DOHH2 (cell line): Measurements from ENCODE around the gene PRKCH.

Experiments used
- H3F3A ChIP-seq: fragments of 200-600 bp; sonication (generic), shearing (Covaris generic); 2 replicates; pipeline ENCODE4 v1.6.0; 2016; ENCODE audit warnings: antibody characterized with exemption, mild to moderate bottlenecking; ENCODE audit not compliant: control insufficient read depth, insufficient read depth
- H3K27ac ChIP-seq: fragments of 200-600 bp; sonication (generic); 2 replicates; pipeline ENCODE4 v1.5.1; 2014; ENCODE audit warnings: low read depth, mild to moderate bottlenecking, low read length, moderate library complexity
- H3K27me3 ChIP-seq: fragments of 200-600 bp; sonication (generic); 2 replicates; pipeline ENCODE4 v1.6.1; 2014; ENCODE audit warnings: mild to moderate bottlenecking, low read length, mixed read lengths; ENCODE audit not compliant: control insufficient read depth
- H3K36me3 ChIP-seq: fragments of 200-600 bp; sonication (generic); 2 replicates; pipeline ENCODE4 v1.6.1; 2014; ENCODE audit warnings: mild to moderate bottlenecking, low read length, moderate library complexity, mixed read lengths; ENCODE audit not compliant: control insufficient read depth
- H3K4me1 ChIP-seq: fragments of 200-600 bp; sonication (generic); 2 replicates; pipeline ENCODE4 v1.6.1; 2014; ENCODE audit warnings: mild to moderate bottlenecking, low read length, mixed read lengths; ENCODE audit not compliant: control insufficient read depth
- H3K4me2 ChIP-seq: fragments of 200-600 bp; sonication (generic); 2 replicates; pipeline ENCODE4 v1.6.0; 2014; ENCODE audit warnings: mild to moderate bottlenecking, low read length, moderate library complexity
- H3K4me3 ChIP-seq: fragments of 200-600 bp; sonication (generic); 2 replicates; pipeline ENCODE4 v1.5.1; 2014; ENCODE audit warnings: mild to moderate bottlenecking, low read length, mixed read lengths
- H3K79me2 ChIP-seq: fragments of 200-600 bp; sonication (generic); 2 replicates; pipeline ENCODE4 v1.6.1; 2014; ENCODE audit warnings: mild to moderate bottlenecking, low read length, mixed read lengths; ENCODE audit not compliant: control insufficient read depth
- H3K9me2 ChIP-seq: fragments of 200-600 bp; sonication (generic); replicated peaks from 2 replicates; pipeline ENCODE4 v1.6.1; 2014; ENCODE audit warnings: mild to moderate bottlenecking, low read length, mixed read lengths; ENCODE audit not compliant: control insufficient read depth
- H3K9me3 ChIP-seq: fragments of 200-600 bp; sonication (generic); 2 replicates; pipeline ENCODE4 v1.6.1; 2014; ENCODE audit warnings: antibody characterized with exemption, low read length, mixed read lengths; ENCODE audit not compliant: control insufficient read depth, insufficient read depth
- H4K20me1 ChIP-seq: fragments of 200-600 bp; sonication (generic); 2 replicates; pipeline ENCODE4 v1.6.0; 2014; ENCODE audit warnings: low read depth, mild to moderate bottlenecking, antibody characterized with exemption, low read length, moderate library complexity; ENCODE audit not compliant: control insufficient read depth, insufficient read depth
- CTCF ChIP-seq: fragments of 200-600 bp; sonication (generic); IDR thresholded peaks from one replicate; pipeline ENCODE4 v1.5.1; 2014; ENCODE audit warnings: antibody characterized with exemption, mild to moderate bottlenecking, low read depth, low read length; ENCODE audit not compliant: poor library complexity, severe bottlenecking
- EZH2phosphoT487 ChIP-seq: fragments of 200-600 bp; sonication (generic); IDR thresholded peaks from 2 replicates; pipeline ENCODE4 v1.6.1; 2017; ENCODE audit warnings: borderline replicate concordance, mild to moderate bottlenecking, antibody characterized with exemption, low read length, moderate library complexity, mixed read lengths

PRKCH gene

DNA sequence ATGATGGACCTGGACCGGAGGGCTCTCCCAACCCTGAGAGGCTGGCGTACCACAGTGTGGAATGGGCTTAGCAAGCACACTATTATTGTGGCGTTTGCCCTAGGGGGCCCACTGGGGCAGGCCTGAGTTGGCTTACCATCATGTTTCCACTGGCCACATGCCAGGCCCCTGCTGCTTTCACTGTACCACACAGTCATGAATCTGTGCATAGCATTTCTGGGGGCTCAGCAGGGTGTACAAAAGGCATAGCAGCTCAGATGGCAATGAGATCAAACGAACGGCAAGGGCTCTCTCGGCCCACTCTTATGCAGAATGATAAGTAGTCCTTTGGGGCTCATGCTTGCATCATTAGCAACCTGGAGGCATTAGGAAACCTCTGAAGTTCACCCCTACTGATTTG is 236.9 kb downstream of the PRKCH start:
- Histone ChIP-seq H3K27me3 (no peaks in the 10 kb centered on the region), H3K4me3 (no peak overlapping the region), H3K4me1 (peaks cover 59% of the 10 kb centered on the region), H4K20me1 (no peaks in the 10 kb centered on the region), H3K27ac (no peak overlapping the region), H3K9me3 (no peaks in the 10 kb centered on the region), H3F3A (no peaks in the 10 kb centered on the region), H3K36me3 (no peaks in the 10 kb centered on the region), H3K79me2 (no peaks in the 10 kb centered on the region), H3K4me2 (no peak overlapping the region), H3K9me2 (no peaks in the 10 kb centered on the region)
- no peak for TF ChIP-seq EZH2phosphoT487
- TF ChIP-seq CTCF = no peak

- peaks cover 59% of the 10 kb centered on the region for H3K4me1 ChIP-seq
Observed at GRCh38 chr14:61559641-61560201, 238.3 kb downstream of the PRKCH start.

GRCh38 chr14:61560323-61560722 is 238.9 kb downstream of the PRKCH start:
- TF ChIP-seq CTCF (no peak), EZH2phosphoT487 (no peak)

More at GRCh38 chr14:61559641-61560201, 238.3 kb downstream of the PRKCH start:
- Histone ChIP-seq H3K9me3 (no peaks in the 10 kb centered on the region), H3K27ac (no peak overlapping the region), H3K36me3 (no peaks in the 10 kb centered on the region), H3F3A (no peaks in the 10 kb centered on the region), H3K27me3 (no peaks in the 10 kb centered on the region), H3K9me2 (no peaks in the 10 kb centered on the region), H3K4me3 (no peak overlapping the region), H4K20me1 (no peaks in the 10 kb centered on the region), H3K79me2 (no peaks in the 10 kb centered on the region), H3K4me2 (no peak overlapping the region)
- TF ChIP-seq EZH2phosphoT487 (no peak), CTCF (no peak)

More at GRCh38 chr14:61560323-61560722, 238.9 kb downstream of the PRKCH start:
- H3K27ac ChIP-seq = no peak overlapping the region
- H4K20me1 ChIP-seq = no peaks in the 10 kb centered on the region
- H3K9me2 ChIP-seq = no peaks in the 10 kb centered on the region
- H3K4me2 ChIP-seq = no peak overlapping the region
- H3K4me3 ChIP-seq = no peak overlapping the region
- no peaks in the 10 kb centered on the region for H3F3A ChIP-seq
- no peaks in the 10 kb centered on the region for H3K27me3 ChIP-seq
- H3K36me3 ChIP-seq = no peaks in the 10 kb centered on the region
- H3K9me3 ChIP-seq = no peaks in the 10 kb centered on the region
- H3K4me1 ChIP-seq = peaks cover 59% of the 10 kb centered on the region
- H3K79me2 ChIP-seq = no peaks in the 10 kb centered on the region
